GM12892 (cell line): ENCODE measurements around the gene FAM9C.
"Not testable (repeated sequence)": the region's sequence is repeated elsewhere in the genome, so short reads cannot be mapped to it uniquely, and the experiment has no call there.

Experiments used
- DNase-seq: peaks from one replicate; pipeline ENCODE4 v3.0.0; 2011; ENCODE audit not compliant: insufficient read length
- FAIRE-seq: peaks from 2 replicates; lab custom pipeline; 2011; peaks lifted over from hg19 to GRCh38; lab: Jason Lieb, UNC
- POLR2A ChIP-seq: IDR thresholded peaks from 2 replicates; pipeline ENCODE4 v1.6.1; 2011; ENCODE audit warnings: low read depth, low read length, control low read depth
- POLR2AphosphoS5 ChIP-seq: IDR thresholded peaks from 2 replicates; pipeline ENCODE4 v1.6.1; 2011; ENCODE audit warnings: low read depth, low read length, control low read depth
- TAF1 ChIP-seq: IDR thresholded peaks from 2 replicates; pipeline ENCODE4 v1.6.1; 2011; ENCODE audit warnings: low read depth, mild to moderate bottlenecking, control low read depth, low read length, borderline replicate concordance

The FAM9C gene

DNA sequence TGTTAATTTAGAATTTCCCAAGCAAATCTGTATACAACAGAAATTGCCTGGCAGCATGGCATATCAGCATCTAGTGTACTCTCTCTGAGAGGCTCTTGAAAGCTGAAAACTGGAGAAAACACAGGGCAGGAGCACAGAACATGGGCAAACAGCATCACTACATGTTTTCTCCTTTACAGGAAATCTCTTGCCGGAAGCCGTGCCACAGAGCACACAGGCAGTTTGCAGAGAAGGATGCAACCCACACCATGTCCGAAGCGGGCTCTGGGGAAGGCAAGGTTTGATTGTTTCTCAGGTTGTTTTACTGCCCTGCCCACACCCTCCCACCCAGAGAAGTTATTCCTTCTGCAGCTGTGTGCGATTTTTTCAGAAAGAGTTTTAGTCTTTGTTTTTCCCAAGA lies 41.1 kb upstream of the FAM9C start:
- DNase-seq, result no peak
- TF ChIP-seq POLR2AphosphoS5 (peak; percentile 62; the same call in 1 of the 2 replicates), TAF1 (peak; percentile 56; the same call in 1 of the 2 replicates), POLR2A (peak; percentile 57; the same call in 1 of the 2 replicates)
- peak; percentile 97 for FAIRE-seq

DNA sequence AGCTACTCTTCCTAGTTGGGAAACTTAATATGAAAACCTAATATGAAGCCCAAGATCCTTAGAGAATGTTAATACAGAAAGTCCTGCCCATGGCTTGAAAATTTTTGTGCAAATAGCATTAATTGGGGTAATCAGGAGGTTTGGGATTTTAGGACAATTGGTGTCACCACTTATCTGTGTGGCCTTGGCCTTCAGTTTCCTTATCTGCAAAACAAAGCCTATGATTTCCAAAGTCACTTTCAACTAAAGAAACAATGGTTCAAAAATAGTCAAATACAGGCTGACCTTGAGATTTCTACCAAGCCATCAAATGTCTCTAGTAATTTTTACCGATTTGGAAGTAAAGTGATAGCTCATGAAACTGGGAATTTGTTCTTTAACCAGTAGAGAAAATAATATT lies 40.2 kb upstream of the FAM9C start:
- DNase-seq, result no peak
- FAIRE-seq, result peak; percentile 82
- TF ChIP-seq TAF1, result no peak
- TF ChIP-seq POLR2A, result no peak
- no peak for TF ChIP-seq POLR2AphosphoS5

DNA sequence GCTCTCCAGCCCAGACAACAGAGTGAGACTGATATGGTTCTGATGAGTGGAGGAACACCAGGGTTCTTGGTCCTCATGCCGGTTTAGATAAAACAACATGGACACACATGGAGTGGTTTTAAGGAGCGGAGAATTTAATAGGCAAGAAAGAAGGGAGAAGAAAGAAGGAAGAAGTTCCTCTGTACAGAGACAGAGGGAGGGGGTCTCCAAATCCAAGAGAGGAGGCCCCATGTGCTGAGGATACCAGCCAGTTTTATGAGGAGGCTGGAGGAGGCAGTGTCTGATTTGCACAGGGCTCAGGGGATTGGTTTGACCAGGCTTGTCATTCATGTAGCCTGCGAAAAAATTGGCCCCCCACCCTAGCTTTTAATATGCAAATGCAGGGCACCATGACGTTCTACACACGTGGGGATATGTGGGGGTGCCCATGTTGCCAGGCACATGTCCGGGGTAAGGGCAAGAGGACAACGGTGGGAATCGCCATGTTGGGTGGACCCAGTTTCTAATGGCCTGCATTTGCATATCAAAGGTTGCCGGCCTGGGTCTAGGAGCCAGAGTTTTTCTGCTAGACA lies 39.4 kb upstream of the FAM9C start:
- DNase-seq, FAIRE-seq: not testable (repeated sequence)
- peak; percentile 66 for TF ChIP-seq POLR2AphosphoS5
- peak; percentile 65 for TF ChIP-seq POLR2A

DNA sequence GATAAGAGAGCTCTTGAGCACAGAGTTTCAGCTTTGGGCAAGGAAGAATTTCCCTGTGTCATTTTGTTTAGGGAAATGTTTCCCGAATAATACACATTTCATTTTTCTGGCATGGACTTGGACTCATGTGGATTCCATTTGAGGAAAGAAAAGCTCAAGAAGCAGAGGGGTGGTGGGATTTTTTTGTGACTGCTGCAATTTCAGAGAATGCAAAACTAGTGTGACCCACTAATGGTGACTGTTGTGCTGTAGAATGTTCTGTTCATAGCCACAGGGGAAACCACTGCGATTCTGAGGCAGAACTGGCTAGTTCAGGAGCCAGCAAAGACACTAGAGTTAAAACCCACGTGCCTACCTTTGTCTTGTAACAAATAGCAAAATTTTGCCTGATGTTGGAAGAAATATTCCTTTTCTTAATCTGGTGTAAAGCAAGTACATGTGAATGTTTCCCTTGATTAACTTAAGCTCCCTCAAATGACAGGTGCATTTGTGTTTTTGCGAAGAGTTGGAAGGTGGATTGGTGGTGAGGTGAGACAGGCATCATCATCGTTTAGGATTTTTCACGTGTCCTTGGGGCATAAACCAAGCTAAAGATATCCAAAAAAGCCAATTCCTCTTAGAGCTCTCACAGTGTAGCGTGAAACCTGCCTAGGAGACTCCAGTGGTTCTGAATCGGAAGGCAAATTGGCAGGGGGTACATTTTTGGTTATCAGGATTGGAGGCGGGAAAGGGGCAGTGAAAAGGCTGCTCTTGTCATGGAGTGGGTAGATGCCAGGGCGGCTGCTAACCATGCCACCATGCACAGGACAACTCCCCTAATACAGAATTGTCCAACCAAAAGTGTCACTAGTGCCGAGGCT lies 38.0 kb upstream of the FAM9C start:
- DNase-seq (no peak), FAIRE-seq (peak; percentile 94)
- peak; percentile 87 for TF ChIP-seq POLR2AphosphoS5
- TF ChIP-seq POLR2A, result 0 out of 2 replicates have a peak, but pooled peaks have one; percentile 52
- TF ChIP-seq TAF1, result no peak

DNA sequence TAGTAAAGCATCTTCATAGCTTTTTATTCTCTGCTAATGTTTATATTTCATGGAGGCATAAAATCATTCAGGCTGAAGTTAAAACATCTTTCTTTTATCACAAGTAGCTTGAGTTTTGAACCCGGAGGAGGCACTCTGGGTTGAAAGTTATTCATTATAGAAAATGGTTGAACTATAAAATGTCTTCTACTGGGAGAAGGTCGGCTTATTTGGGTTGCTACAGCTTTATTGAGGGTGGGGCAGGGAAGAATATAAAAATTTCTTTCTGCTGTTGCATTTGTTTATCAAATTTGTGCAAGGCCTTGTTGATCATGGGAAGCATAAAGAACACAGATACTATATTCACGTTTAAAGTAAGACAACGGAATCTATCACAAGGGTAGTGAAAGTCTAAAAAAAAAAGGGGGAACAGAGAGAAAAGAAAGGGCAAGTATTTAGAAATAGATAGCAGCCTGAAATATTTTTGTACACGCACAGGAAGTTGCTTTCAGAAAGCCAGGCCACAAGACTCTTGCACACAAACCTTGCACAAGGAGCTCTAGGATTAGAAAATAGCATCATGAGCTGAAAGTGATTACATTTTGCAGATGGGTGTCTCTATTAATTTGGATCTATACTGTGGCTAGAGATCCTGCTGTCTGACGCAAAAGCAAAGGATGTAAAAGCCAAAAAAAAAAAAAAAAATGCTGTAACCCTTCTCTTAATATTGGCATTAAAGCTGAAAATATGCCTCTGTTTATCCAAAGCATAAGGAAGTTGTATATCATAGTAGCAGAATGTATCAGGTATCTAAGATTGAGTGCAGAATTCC lies 37.2 kb upstream of the FAM9C start:
- no peak for TF ChIP-seq TAF1
- no peak for TF ChIP-seq POLR2AphosphoS5
- no peak for TF ChIP-seq POLR2A
- DNase-seq (no peak), FAIRE-seq (no peak)

DNA sequence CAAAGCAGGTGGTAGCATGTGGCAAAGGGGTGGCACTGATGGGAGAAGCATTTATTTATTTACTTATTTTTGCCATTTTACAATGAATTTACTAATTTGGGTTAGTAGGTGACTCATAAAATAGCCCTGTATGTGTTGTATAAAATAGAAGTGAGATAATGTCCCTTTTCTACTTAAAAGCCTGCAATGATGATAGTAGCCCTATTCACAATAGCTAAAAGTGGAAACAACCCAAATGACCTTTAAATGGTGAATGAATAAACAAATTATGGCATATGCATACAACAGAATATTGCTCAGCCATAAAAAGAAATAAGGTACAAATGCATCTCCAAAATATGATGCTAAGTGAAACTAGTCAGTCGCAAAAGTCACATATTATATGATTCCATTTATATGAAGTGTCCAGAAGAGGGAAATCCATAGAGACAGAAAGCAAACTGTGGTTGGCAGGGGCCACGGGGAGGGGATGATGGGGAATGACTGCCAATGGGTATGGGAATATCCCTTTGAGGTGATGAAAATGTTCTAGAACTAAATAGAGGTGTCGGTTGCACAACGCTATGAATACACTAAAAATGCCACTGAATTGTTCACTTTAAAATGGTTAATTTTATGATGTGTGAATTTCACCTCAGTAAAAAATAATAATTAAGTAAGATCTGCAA lies 35.8 kb upstream of the FAM9C start:
- TF ChIP-seq POLR2A (no peak), POLR2AphosphoS5 (no peak), TAF1 (no peak)
- peak; percentile 66 for FAIRE-seq
- DNase-seq, result no peak

DNA sequence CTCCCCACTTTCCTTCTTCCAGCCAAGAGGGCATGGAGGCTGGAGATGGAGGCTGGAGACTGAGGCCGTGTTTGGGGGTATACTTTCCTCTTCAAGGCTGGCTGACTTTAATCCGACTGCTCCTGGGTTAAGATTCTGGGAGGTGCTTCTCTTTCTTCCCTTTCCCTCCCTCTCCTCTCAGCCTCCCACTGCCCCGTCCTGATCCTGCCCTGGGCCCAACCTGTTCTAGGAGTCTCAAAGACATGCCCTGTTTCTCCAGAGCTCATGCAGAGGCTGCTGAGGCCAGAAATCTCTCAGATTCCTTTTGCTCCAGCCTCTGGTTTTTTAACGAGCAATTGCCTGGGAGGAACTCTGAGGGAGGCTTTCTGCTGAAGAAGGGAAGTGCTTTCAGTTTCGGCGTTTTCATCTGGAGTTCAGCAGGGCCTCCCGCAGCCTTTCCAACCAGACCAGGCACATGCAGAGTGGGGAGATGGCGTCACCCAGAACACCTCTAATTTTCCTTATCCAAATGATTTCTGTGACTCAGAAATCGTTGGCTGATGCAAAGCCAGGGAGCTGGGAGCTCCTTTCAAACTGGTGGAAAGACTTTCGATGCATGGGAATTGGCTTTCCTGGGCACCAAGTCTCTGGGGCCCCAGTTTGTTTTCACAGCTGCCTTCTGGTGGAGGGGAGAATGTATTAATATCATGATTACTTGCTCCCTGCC lies 34.5 kb upstream of the FAM9C start:
- DNase-seq (no peak), FAIRE-seq (peak; percentile 80)
- TF ChIP-seq POLR2AphosphoS5 (no peak), POLR2A (no peak), TAF1 (no peak)

DNA sequence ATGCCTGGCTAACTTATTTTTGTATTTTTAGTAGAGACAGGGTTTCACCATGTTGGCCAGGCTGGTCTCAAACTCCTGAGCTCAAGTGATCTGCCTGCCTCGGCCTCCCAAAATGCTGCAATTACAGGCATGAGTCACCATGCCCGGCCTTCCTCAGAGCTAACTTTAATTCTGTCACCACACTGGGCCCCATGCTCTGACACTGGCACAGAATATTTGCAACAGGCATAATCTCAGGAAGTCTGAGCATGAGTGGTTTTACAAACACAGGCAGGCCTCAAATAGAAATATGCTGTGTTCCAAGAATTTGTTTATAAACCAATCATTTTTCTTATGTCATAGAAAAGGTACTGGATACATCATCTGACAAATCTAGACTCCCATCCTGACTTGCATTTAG lies 32.7 kb upstream of the FAM9C start:
- peak; percentile 94 for FAIRE-seq
- no peak for DNase-seq
- TF ChIP-seq POLR2AphosphoS5, result no peak

DNA sequence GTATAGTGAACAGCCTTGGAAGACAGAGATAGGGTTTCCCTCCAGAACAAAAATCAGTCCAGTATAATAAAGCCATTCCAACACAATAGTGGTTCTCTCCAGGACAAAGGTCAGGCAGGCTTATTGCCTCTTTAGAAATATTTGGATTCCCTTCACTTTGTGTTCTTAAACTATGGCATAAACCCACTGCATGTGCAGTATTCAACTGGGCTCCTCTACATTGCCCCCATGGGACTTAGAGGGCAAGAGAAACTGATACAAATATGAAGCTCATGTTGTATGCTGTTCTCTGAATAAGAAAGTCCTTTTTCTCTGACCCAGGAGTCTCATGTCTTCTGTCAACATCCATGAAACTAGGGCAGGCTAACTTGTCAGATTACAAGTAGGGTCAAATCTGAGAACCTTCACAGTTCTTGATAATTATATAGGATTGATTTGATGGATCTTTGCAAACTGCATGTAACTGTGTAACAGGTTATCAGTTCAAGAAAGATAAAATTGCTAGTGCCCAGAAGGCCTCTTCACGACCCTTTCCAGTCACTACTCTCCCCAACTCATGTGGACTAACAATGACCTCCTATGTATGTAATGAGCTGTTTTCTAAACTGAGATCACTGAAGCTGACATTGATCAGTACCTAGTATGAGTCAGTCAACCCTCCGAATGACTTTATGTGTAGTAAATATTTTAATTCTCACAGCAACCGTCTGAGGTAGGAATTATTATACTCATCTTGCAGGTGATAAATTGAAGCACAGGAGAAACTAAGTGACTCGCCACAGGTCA lies 31.9 kb upstream of the FAM9C start:
- TF ChIP-seq POLR2AphosphoS5, result no peak
- TF ChIP-seq POLR2A, result no peak
- TF ChIP-seq TAF1, result no peak
- no peak for DNase-seq
- peak; percentile 91 for FAIRE-seq
